Left kidney (tissue), 2 donors: ENCODE measurements around the gene FAHD1. TPM values are rescaled to one million over a fixed set of nuclear protein-coding genes. Genes with fewer than 3 reads are reported as not detected.

Experiments used
- DNase-seq: peaks from one replicate; pipeline ENCODE4 v3.0.0-alpha.2; 2013
- polyA plus RNA-seq: library from polyadenylated mRNA; unstranded; fragments of 120-200 nt; gene quantifications from one replicate; pipeline ENCODE4 v1.2.1, GENCODE V29; 2013; ENCODE audit not compliant: insufficient read length

FAHD1 gene
- polyA plus RNA-seq, 1 donor: 35.5 TPM

DNA sequence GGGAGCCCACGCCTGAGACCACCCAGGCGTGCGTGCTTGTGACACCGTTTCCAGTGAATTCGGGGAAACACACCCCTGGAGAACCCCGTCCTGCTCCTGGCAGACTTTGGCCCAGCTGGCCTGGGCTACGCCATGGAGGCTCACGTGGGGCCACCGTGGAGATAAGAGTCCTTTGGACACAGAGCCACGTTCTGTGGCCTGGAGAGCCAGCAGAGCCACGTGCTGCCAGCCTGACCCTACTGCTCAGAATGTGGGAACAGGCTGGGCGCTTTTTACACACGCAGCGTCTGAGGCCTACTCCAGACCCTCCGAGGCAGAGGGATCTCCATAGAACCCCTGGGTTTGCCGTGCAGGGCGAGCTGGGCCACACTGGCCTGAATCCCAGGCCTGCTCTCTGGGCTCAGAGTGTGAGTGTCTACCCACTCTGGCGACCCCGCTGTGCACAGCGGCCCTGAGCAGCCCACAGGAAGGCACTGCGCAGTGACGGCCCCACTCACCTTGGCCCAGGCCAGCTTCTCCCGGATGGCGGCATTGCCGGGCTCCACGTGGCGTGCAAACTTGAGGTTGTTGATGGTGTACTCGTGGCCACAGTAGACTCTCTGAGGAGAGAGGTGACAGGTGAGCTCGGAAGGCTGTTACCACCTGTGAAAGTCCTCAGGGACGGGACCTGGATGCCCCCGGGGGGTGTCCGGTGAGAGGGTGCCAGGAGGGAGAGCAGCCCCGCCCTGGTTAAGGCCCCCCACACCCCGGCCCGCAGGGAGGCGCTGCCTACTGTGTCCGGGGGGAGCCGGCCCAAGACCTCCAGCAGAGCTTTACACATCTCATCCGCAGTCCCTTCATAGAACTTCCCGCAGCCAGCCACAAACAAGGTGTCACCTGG is 10.4 kb upstream of the FAHD1 start:
- no peak for DNase-seq

DNA sequence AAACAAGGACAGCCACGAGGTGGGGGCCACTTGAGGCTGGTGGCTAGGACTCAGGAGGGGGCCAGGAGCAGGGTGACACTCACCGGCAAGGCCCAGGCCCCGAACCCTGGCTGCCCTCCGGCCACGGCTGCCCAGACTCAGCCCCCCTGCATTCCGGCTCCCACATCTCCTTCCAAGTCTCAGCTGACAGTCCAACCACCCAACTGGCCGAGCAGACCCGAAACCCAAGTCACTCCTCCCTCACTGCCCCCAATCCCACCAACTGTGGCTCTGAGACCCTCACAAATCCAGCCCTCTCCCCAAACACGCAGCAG is 9.8 kb upstream of the FAHD1 start:
- no peak for DNase-seq

DNA sequence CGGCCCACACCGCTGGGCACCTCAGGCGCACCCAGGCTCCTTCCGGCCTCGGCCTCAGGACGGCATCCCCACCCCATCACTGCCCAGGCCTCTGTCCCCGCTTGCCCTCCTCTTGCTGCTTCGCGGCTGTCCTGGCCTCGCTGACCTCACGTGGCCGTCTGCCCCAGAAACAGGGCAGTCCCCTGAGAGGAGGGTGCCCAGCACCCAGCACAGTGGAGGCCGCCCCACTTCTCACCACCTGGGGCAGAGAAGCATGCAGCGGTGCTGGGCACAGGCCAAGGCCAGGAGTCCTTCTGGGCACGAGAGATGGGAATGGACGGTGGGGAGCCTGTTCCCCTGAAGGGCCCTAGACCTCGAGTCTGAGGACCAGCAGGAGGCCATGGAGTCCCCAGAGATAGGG is 9.3 kb upstream of the FAHD1 start:
- DNase-seq: no peak

DNA sequence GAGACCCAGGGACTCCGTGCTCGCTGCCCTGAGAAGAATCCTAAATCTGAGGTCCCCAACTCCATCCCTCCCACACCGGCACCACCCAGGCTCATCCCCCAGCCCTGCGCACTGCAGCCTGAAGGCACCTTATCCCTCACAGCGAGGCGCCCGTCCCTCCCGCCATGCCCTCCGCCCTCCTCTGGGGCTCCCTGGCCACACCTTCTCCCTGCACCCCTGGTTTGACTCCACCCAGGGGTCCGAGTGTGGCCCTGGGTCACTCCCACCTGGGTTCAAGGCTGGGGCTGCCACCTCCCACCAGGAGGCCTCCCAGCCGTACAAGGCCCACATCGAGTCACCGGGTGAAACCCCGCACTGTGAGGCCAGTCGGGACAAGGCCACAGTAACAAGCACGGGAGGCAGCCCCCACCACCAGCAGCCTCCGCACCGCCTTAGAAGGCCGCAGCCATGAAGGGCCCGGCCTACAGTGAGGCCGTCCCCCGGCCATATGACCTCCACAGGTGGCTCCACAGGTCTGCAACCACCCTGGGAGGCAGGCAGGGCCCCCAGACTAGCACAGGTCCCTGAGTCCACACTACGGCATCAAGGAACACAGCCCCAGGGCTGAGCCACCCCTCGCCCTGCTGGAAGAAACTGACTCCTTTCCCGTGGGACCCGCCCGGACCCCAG is 8.7 kb upstream of the FAHD1 start:
- DNase-seq: no peak

DNA sequence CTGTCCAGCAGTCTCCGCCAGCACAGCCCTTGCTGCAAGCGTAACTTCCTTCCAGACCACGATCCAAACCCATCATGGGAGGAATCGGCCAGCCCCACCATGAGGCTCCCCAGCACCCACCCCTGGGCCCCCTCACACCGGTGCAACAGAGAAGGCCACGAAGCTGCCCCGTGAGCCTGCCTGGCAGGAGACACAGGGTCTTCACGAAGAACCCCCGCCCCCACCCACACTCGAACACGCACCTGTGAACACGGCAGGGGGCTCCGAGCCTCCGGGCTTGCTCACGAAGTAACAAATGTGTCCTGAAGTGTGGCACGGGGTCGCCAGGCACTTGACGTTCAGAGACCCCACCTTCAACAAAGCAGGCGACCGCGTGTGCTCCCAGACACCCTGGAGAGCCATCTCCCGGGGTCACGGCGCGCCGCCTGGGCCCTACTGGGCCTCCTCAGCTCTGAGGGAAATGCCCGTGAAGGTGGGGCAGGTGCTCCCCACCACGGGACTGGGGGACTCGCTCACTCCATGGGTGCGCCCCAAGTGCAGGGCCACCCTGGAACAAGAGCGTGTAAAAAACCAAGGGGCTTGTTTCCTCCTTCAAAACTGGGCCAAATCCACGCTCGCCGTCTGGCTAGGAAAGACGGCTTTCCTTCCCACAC is 8.0 kb upstream of the FAHD1 start:
- no peak for DNase-seq

DNA sequence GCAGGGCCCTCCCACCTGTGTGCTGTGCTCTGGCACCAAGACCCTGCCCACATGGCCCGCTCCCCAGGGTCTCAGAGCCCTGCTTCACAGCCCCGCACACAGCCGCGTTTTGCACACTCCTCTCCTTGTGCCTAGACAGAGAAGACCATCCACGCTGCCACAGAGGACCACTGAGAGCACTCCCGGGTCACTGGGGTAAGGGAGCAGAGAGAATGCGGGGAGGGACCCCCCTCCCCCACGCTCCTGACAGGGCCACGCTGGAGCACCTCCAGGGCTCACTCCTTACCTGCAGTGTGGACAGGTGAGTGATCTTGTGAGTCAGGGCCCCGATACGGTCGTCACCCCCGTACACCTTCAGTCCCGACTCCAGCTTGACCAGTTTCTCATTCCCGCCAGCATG is 7.4 kb upstream of the FAHD1 start:
- DNase-seq: no peak

DNA sequence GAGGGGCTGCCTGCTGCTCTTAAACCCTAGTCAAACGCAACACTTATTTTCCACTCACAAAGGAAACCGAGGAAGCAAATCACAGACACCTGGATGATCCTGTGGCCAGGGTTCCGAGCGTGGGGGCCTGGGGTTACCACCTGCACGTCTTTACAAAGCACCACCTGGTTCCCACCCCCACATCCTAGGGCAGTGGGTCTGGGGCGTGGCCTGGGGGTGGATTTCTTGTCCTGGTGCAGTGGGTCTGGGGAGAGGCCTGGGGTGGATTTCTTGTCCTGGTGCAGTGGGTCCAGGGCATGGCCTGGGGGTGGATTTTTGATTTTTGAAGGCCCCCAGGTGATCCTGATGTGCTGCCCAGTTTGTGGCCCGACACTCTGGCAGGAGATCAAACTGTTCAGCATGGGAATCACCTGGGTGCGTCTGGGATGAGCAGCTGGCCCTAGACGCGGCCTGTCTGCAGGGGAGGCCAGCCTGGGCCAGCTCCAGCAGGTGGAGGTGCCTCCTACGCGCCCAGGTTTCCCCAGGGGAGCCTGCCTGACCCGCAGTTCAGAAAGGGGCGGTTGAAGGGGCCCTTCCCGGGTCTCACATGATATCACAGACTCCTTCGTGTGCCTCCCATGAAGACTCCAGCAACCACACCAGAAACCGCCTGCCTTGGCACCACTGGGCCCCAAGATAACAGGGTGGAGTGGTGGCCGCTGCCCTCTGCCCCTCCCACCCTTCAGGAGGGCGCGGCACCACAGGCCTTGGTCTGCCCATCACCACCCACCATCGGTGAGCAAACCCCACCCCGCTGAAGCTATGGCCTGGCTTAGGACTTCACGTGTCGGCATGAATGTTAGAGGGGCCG is 6.7 kb upstream of the FAHD1 start:
- no peak for DNase-seq

DNA sequence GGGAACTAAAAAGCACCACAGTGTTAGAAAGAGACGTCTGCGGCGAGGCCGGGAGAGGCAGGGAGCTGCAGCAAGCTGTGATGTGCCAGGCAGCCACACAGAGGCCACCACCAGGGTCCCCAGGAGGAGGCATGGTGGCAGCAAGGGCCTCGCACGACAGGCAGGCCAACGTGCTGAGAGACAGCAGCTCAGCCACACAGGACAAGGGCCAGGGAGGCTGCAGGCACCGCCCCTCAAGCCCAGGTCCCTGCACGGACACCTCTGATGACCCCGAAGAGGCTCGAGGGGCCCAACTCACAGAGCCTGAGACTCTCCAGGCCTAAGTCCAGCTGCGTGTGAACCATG is 6.1 kb upstream of the FAHD1 start:
- DNase-seq: no peak

DNA sequence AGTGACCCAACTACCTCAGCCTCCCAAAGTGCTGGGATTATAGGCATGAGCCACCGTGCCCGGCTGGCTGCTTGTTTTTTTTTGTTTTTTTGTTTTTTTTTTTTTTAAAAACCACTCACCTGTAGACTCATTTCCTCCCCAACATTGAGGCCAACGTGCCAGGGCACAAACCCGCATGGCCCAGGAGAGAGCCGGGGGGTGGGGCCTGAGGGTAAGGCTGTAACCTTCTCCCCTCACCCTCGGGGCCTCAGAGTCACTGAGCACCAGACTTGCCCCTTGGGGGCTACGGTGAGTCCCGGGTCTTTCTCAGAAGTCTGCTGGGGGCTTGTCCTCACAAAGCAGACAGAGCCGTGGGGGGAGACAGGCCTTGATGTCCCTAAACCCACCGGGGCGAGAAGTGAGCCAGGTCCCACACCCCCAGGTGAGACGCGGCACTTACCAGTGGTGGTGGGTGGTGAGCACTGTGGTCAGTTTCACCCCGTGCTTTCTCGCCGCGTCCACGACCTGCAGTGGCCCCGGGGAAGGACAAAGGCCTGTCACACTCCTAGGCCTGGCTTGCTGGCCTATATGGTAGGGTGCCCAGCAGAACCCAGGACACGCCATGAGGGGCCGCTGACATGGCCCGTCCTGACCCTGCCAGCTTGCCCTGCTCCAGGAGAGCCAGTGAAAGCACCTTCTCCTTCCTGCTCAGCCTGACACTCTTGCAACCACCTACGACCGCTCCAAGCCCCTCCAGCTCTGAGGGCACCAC is 5.0 kb upstream of the FAHD1 start:
- no peak for DNase-seq

DNA sequence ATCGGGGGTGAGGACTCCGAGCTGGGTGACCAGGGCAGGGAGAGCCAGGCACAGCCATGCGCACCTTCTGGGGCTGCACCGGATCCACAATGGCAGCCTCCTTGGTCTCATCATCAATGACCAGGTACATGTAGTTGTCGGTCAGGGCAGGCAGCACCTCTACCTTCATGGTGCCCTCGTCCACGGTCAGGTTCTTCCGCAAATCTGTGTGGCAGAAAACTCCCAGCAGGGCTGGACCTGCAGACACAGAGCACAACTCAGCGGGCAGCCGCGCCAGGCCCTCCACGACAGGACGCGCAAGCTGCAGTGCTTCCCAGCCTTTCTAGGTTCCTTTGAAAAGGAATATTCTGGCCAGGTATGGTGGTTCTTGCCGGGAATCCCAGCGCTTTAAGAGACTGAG is 4.2 kb upstream of the FAHD1 start:
- no peak for DNase-seq

DNA sequence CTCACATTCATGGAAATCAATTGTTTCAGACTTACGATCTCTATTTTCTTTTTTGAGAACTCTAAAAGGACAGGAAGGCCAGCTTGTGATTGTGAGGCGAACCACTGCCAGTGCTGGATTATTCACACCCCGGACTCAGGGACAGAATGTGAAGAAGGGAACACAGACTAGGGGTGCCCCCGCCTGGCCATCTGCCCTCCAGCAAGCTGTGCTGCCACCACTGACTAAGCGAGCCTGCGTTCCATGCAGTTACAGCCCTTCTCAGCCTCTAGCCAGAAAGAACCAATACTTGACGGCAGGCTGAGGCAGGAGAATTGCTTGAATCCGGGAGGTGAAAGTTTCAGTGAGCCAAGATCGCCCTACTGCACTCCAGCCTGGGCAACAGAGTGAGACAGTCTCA is 3.2 kb upstream of the FAHD1 start:
- peak; percentile 13 for DNase-seq

DNA sequence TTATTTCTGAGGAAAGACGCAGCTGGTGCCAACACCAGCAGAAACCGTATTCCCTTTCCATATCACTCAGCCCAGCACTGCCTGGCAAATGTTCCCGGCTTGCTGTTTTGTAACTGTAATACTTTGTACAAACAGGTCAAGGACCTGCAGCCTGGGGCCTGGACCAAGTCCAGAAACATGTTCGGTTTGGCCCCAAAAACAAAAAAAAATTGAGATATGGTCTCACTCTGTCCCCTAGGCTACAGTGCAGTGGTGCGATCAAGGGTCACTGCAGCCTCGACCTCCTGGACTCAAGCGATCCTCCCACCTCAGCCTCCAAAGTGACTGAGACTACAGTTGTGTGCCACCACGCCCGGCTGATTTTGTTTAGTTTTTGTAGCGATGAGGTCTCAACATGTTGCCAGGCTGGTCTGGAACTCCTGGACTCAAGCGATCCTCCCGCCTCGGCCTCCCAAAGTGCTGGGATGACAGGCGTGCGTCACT is 1.6 kb upstream of the FAHD1 start:
- no peak for DNase-seq

DNA sequence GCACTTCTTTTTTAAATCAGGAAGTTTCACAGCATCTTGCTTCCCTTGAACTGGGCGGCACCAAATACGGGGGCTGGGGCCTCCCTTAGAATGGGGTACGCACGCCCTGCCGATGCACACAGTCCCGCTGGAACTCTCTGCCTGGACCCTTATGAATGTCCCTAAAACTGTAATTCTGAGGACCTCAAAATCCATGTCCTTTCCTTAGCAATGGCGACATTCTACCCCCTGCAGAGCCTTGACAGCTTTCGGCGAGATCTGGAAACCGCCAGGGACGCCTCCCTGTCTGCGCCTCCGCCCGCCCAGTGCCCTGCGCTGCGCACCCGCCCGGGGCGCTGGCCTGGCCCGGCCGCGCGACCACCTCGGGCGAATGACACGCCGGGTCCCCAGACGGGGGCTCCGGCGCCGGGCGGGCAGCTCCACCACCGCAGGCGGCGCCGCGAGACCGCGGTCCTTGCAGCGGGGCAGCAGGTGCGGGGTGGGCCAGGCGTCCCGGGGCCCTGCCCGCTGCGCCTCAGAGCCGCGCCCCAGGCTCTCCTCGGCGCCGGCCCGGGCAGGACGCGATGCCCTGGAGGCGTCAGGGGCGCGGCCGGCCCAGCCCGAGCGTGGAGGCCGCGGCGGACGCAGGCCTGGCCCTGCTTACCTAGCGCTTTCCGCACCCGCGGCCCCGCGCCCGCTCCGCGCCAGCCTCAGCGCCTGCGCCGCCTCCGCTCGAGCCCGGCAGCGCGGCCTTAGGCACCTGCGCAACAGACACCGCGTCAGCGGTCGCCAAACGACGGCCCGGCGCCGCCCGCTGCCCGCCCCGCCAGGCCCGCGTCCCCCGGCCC is 929 bp upstream of the FAHD1 start:
- no peak for DNase-seq

DNA sequence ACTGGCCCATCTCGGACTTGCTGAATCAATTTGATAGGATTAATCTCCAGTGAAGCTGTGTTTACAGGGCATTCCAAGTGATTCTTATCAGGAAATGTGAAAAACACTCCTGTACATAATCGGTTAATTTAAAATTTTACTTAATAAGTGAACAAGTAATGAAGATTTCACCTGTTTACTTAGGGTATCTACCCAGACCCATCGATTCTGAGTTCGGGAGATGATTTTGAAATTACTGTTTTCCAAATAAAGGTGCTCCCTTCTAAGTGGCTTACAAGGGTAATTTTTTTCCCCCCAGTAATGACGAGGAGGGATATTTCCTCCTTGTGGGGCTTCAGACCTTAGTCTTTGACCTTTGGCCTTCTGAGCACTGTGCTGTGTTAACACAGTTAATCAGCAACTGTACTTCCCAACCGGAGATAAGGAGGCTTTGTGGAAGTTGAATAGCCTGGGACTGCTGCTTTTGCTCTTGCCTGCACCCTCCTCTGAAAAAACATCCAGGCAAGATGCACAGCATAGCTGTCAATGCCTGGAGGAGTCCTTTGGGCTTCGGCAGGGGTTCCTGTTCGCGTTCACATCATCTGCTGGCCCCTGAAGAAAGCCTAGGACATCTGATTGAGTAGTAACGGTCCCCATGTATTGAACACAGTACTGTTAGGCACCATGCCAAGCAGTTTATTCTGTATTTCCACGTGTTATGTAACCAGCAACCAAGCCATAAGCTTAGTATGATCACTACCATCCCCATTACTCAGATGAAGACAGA is 1.8 kb downstream of the FAHD1 start:
- DNase-seq: no peak

DNA sequence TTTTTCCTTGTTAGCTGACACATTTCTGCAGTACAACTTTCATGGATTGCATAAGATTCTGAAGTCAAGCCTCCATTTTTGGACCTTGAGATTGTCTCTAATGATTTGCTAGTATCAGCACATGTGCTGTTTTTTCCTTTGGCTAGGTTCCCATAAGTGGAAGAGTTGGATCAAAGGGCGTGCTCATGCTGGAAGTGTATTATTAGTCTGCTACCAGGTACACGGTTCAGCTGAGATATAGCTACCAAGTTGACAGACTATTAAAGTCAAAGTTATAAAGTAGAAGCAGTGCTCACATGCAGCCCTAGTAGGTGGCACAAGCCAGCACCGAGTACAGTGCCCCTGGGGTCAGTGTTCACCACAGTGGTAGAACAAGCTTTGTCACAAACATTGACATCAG is 3.2 kb downstream of the FAHD1 start:
- no peak for DNase-seq

DNA sequence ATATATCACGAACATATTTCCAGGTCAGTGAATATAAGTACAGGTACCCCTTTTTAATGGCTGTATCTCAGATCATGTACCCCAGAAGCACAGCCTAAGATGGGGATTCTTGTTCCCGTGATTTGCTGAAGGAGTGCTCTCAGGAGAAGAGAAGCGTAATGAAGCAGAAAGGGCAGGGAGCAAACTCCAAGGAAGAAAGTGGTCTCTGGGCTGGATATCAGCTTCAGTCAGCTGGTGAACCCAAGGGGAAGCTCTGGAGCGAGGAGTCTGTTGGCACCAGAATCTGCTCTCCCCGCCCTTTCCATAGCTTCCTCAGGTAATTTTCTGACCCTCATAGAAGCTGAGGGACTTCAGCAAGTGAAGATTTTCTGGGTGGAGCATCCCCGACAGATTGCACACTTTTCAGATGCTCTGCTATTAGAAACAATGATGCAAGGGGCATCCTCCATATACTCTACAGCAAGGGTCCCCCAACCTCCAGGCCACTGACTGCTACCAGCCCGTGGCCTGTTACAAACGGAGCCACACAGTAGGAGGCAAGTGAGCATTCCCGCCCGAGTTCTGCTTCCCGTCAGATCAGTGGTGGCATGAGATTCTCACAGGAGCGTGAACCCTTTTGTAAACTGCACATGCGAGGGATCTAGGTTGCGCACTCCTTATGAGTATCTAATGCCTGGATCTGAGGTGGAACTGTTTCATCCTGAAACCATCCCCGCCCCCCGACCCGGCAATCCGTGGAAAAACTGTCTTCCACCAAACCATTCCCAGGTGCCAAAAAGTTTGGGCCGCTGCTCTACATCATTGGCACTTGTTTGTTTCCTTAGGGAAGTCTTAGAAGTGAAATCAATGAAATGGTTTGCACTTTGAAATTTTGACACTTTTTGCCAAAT is 4.4 kb downstream of the FAHD1 start:
- DNase-seq: no peak

DNA sequence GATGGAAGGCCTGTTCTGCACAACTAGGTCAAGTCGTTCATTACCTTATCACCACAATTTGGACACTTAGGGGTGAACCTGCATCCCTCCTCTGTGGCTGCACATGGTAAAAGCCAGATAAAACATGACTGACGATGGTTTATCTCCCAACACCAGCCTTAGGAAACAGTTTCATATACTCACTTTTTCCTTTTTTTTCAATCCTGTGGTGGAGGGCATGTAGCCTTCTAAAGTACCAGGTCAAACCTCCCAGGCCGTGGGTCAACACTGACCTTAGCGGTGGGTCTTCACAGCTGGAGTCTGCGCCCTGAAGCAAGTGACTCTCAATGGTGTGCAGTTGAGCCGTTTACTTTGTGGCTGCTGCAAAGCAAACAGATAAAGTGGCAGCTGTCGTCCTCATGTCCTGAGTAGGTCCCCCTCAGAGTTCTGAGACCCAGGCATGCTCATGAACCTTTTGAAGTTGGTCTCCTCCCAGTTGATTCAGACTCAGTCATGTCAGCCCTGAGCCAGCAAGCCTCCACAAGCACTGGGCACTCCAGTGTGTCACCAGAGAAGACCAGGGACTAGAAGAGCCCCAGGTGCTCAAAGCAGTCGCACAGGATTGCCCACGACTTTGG is 5.9 kb downstream of the FAHD1 start:
- no peak for DNase-seq

DNA sequence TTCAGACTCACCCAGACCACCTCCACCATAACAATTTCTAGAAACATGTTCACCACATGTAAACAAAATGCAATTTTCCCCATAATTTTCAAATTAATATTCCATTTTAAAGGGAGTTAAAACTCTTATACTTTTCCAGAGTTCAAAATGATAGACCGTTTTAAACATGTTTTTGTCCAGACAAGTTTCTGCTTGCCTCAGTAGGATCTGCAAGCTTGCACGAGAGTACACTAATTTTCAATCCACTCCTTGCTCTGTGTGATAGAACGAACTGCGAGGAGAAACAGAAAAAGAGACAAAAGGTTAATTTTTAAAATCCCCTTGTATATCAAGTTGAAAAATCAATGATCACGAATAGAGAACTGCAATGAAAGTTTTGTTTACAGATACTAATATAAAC is 7.1 kb downstream of the FAHD1 start:
- no peak for DNase-seq
